GM18868 (cell line): ENCODE data around the gene OR6C3.
"Not testable (repeated sequence)": the region's sequence is repeated elsewhere in the genome, so short reads cannot be mapped to it uniquely, and the experiment has no call there.

Source experiments
- ATAC-seq: cut with Tn5 transposase; IDR thresholded peaks from one replicate; pipeline ENCODE4 v1.9.1; 2021; ENCODE audit warnings: mild to moderate bottlenecking, moderate library complexity; ENCODE audit not compliant: unreplicated experiment

Gene OR6C3

DNA sequence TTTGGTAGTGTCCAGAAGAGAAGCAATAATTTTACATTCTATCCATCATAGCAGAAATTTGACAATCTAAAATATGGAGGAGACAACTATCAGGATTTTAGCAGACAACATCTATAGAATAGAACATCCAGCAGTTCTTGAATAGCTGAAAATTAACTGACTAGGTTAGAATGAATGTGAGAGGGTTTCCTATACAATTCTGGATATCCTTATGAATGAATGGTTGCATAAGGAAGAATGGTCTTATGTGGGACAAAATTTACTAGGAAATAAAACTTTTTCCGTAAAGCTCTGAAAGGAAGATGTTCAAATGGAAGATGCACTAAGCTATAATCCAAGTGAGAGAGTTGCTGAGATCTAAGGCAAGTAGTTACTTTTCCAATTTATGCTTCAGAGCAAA, at the start of gene OR6C3:
OR6C3 (plus strand) TSS at position 301 of the 400 bp plus-strand sequence. CDS start 955 bp downstream, outside the sequence.
- ATAC-seq: no peak

DNA sequence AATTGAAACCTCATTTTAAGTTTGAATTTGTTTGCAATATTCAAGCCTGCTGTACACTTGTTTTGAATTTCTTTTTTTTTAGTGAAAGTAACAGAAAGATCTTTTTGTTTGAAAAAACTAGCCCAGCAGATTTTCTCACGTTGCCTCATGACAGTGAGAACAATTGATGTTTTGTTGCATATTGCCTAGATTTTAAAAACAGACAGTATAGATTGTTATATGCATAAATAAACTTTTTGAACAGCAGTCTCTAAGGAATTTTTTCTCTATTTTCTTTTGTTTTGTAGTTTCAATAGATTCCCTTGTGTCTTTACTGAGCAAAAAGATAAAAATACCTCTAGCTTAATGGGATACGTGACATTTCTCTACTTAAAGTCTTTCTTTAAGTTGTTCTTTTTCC, 49.6 kb upstream of the OR6C3 start:
- no peak for ATAC-seq

GRCh38 chr12:55289999-55290398, 40.5 kb upstream of the OR6C3 start:
- ATAC-seq: no peak

DNA sequence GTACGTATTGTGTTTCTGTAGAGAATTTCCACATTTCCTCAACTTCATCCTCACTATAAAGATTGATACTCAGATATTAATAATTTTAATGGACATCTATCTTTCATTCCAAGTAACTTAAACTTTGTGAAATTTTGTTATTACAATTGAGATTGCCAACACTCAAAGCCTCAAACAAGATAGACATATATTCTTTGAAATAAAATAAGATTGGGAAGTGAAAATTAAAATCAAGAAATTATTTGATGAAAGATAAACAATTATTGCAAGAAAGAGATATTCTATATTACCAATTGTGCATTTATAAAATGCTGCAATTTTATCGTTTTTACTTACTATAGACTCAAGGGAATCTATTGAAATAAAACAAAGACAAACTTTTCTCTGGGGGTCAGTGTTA, 34.1 kb upstream of the OR6C3 start, which contains the start of gene OR6C6:
OR6C6 (minus strand) TSS at position 101 of the 400 bp plus-strand sequence. CDS start 1,337 bp downstream, outside the sequence.
- ATAC-seq: no peak

GRCh38 chr12:55314043-55314442, 16.5 kb upstream of the OR6C3 start, which contains the start of gene OR6C1:
Gene OR6C1, plus strand, starts transcription at chr12:55314343. Its CDS starts 6,257 bp downstream, at chr12:55320600.
- ATAC-seq: no peak

GRCh38 chr12:55320201-55320600, 10.3 kb upstream of the OR6C3 start:
- ATAC-seq: no peak

DNA sequence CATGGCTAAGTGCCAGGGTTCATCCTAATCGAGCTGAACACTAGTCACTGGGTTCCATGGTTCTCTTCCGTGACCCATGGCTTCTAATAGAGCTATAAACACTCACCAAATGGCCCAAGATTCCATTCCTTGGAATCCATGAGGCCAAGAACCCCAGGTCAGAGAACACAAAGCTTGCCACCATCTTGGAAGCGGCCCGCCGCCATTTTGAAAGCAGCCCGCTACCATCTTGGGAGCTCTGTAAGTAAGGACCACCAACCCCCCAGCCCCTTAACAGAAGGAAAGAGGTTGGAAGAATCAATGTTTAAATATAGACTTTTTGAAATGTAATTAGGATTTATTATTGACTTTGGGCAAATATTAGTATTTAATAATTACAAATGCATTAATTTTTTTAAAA, 4.7 kb upstream of the OR6C3 start:
- ATAC-seq: not testable (repeated sequence)

GRCh38 chr12:55336002-55336401, 5.5 kb downstream of the OR6C3 start:
- ATAC-seq: no peak

DNA sequence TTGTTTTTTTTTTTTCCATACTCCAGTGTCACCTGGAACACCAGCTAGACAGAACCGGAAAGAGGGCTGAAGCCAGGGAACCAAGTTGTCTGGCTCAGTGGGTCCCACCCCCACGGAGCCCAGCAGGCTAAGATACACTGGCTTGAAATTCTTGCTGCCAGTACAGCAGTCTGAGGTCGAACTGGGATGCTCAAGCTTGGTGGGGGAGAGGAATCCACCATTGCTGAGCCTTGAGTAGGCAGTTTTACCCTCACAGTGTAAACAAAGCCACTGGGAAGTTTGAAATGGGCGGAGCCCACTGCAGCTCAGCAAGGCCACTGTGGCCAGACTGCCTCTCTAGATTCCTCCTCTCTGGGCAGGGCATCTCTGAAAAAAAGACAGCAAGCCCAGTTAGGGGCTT, 24.8 kb downstream of the OR6C3 start:
- not testable (repeated sequence) for ATAC-seq

DNA sequence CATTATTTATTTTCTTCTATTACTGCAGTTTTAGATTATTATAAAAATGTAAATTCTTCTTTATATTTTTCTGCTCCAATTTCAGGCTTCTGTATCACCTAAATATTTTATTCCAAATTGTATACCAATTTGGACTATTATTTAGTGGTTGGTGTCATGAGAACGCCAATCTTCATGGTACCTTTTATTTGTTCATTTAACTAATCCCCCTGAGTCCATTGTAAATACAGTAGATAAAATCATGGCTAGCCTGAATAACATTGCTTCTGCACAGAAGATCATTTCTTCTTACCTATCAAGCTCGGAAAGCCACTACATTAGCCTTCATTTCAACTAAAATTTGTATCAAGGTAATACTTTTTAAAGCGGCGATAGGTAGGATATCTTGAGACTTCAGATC, 32.1 kb downstream of the OR6C3 start, which contains the start of gene OR6C75:
OR6C75 (plus strand) TSS at position 301 of the 400 bp plus-strand sequence. CDS start 2,136 bp downstream, outside the sequence.
- no peak for ATAC-seq

DNA sequence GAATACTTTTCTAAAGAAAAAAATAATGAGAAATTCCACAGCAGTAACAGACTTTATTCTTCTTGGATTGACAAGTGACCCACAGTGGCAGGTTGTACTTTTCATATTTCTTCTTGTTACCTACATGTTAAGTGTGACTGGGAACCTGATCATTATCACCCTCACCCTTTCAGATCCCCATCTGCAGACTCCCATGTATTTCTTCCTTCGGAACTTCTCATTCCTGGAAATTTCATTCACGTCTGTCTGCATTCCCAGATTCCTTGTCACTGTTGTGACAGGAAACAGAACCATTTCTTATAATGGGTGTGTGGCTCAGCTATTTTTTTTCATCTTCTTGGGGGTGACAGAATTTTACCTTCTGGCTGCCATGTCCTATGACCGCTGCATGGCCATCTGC, 34.5 kb downstream of the OR6C3 start:
- no peak for ATAC-seq

DNA sequence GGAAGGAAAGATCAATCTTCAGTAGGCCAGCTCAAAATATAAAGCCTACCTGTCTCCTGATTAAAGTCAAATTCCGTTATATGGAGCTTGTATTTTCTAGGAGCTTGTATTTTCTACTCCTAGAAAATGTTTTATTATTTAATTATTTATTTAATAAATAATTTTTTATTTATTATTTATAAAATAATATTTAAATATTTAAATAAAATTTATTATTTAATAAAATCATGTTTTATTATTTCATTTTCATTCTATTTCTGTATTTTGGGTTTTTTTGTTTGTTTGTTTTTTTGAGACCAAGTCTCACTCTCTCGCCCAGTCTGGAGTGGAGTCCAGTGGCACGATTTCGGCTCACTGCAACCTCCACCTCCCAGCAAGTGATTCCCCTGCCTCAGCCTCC, 42.0 kb downstream of the OR6C3 start:
- no peak for ATAC-seq
